GM12878 (cell line): ENCODE measurements around the gene SCARB1.

Experiments
- CHD1 ChIP-seq: IDR thresholded peaks from 2 replicates; pipeline ENCODE4 v1.6.1; 2012; ENCODE audit warnings: low read depth, low read length, improper control_type of control experiment
- NRF1 ChIP-seq: conservative IDR thresholded peaks from 2 replicates; pipeline ENCODE4 v1.6.1; 2011; ENCODE audit warnings: mild to moderate bottlenecking, low read depth, low read length, improper control_type of control experiment
- POLR2AphosphoS5 ChIP-seq: IDR thresholded peaks from 2 replicates; pipeline ENCODE4 v1.6.1; 2011; ENCODE audit warnings: mild to moderate bottlenecking, low read length, inconsistent platforms
- SPI1 ChIP-seq: IDR thresholded peaks from 2 replicates; pipeline ENCODE4 v1.6.1; 2011; ENCODE audit warnings: low read depth, mild to moderate bottlenecking, low read length, moderate library complexity, borderline replicate concordance; ENCODE audit not compliant: insufficient read depth
- TAF1 ChIP-seq: IDR thresholded peaks from 2 replicates; pipeline ENCODE4 v1.6.1; 2011; ENCODE audit warnings: mild to moderate bottlenecking, low read depth, low read length, borderline replicate concordance
- ZBED1 ChIP-seq: IDR thresholded peaks from 2 replicates; pipeline ENCODE4 v1.6.1; 2016; ENCODE audit warnings: borderline replicate concordance
- ZSCAN29 ChIP-seq: fragments of 450-650 bp; IDR thresholded peaks from 2 replicates; pipeline ENCODE4 v1.6.1; 2017; ENCODE audit warnings: mild to moderate bottlenecking, moderate library complexity
- TF ChIP-seq, protein P1 (sequence below): fragments of 450-650 bp; IDR thresholded peaks from 2 replicates; pipeline ENCODE4 v1.6.1; 2016; ENCODE audit warnings: mild to moderate bottlenecking, moderate library complexity, borderline replicate concordance
- TF ChIP-seq, protein P2 (sequence below), 3 experiments: IDR thresholded peaks in 2 of 3; conservative IDR thresholded peaks in 1 of 3; 2 replicates each; pipeline ENCODE4 v1.5.1; 2011; ENCODE audit warnings: low read depth in 3 of 3, low read length in 3 of 3, mild to moderate bottlenecking in 3 of 3, control low read depth in 2 of 3, moderate library complexity in 2 of 3, inconsistent platforms in 1 of 3, mixed read lengths in 1 of 3; ENCODE audit not compliant: control insufficient read depth in 2 of 3, insufficient read depth in 1 of 3; ENCODE audit errors: extremely low read depth in 1 of 3
- TF ChIP-seq, protein P3 (sequence below): IDR thresholded peaks from 2 replicates; pipeline ENCODE4 v1.6.1; 2012; ENCODE audit warnings: low read length, inconsistent platforms

DNA sequence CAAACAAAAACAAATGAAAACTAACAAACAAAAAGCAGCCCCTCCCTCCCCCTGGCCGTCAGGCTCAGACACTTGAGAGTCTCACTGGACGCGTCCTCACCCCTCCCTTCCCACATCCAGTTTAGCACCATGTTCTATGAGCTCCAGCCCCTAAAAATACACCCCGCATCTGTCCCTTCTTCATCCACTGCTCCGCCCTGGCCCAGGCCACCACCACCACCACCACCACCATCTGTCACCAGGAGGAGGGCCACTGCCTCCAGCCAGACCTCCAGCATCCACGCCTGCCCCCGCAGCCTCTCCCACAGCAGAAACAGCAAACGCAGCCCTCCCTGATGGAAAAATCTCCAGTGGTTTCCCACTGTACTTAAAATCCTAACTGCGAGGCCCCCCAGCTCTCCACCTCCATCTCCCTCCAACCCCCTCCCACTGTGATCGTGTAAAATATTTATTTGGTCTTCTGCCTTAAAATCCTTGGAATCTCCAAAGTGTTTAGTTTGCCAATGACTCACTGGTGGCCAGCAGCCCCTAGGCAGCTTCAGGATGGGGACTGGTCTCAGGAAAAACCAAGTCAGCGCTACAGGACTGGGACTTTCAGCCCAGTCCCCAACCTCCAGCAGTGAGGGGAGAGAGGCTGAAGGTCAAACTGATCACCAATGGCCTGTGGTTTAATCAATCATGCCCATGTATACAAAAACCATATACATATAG lies 95.1 kb downstream of the SCARB1 start:
- no peak for TF ChIP-seq POLR2AphosphoS5
- TF ChIP-seq SPI1: no peak
- TF ChIP-seq CHD1: no peak
- TF ChIP-seq TAF1: no peak
- TF ChIP-seq, protein P1, sequence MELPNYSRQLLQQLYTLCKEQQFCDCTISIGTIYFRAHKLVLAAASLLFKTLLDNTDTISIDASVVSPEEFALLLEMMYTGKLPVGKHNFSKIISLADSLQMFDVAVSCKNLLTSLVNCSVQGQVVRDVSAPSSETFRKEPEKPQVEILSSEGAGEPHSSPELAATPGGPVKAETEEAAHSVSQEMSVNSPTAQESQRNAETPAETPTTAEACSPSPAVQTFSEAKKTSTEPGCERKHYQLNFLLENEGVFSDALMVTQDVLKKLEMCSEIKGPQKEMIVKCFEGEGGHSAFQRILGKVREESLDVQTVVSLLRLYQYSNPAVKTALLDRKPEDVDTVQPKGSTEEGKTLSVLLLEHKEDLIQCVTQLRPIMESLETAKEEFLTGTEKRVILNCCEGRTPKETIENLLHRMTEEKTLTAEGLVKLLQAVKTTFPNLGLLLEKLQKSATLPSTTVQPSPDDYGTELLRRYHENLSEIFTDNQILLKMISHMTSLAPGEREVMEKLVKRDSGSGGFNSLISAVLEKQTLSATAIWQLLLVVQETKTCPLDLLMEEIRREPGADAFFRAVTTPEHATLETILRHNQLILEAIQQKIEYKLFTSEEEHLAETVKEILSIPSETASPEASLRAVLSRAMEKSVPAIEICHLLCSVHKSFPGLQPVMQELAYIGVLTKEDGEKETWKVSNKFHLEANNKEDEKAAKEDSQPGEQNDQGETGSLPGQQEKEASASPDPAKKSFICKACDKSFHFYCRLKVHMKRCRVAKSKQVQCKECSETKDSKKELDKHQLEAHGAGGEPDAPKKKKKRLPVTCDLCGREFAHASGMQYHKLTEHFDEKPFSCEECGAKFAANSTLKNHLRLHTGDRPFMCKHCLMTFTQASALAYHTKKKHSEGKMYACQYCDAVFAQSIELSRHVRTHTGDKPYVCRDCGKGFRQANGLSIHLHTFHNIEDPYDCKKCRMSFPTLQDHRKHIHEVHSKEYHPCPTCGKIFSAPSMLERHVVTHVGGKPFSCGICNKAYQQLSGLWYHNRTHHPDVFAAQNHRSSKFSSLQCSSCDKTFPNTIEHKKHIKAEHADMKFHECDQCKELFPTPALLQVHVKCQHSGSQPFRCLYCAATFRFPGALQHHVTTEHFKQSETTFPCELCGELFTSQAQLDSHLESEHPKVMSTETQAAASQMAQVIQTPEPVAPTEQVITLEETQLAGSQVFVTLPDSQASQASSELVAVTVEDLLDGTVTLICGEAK: no peak
- TF ChIP-seq NRF1: no peak
- no peak for TF ChIP-seq ZSCAN29
- TF ChIP-seq, protein P2, sequence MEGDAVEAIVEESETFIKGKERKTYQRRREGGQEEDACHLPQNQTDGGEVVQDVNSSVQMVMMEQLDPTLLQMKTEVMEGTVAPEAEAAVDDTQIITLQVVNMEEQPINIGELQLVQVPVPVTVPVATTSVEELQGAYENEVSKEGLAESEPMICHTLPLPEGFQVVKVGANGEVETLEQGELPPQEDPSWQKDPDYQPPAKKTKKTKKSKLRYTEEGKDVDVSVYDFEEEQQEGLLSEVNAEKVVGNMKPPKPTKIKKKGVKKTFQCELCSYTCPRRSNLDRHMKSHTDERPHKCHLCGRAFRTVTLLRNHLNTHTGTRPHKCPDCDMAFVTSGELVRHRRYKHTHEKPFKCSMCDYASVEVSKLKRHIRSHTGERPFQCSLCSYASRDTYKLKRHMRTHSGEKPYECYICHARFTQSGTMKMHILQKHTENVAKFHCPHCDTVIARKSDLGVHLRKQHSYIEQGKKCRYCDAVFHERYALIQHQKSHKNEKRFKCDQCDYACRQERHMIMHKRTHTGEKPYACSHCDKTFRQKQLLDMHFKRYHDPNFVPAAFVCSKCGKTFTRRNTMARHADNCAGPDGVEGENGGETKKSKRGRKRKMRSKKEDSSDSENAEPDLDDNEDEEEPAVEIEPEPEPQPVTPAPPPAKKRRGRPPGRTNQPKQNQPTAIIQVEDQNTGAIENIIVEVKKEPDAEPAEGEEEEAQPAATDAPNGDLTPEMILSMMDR (IDR thresholded peaks at IDR 0.05 in 2 of 3, conservative IDR thresholded peaks at IDR 0.05 in 1 of 3; ENCODE audit: control insufficient read depth in 2 of 3, extremely low read depth in 1 of 3, insufficient read depth in 1 of 3, low read depth in 3 of 3, low read length in 3 of 3): no peak
- TF ChIP-seq ZBED1: no peak
- TF ChIP-seq, protein P3, sequence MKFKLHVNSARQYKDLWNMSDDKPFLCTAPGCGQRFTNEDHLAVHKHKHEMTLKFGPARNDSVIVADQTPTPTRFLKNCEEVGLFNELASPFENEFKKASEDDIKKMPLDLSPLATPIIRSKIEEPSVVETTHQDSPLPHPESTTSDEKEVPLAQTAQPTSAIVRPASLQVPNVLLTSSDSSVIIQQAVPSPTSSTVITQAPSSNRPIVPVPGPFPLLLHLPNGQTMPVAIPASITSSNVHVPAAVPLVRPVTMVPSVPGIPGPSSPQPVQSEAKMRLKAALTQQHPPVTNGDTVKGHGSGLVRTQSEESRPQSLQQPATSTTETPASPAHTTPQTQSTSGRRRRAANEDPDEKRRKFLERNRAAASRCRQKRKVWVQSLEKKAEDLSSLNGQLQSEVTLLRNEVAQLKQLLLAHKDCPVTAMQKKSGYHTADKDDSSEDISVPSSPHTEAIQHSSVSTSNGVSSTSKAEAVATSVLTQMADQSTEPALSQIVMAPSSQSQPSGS: no peak
